ENCODE measurements around the gene SMCO2.

The SMCO2 gene

DNA sequence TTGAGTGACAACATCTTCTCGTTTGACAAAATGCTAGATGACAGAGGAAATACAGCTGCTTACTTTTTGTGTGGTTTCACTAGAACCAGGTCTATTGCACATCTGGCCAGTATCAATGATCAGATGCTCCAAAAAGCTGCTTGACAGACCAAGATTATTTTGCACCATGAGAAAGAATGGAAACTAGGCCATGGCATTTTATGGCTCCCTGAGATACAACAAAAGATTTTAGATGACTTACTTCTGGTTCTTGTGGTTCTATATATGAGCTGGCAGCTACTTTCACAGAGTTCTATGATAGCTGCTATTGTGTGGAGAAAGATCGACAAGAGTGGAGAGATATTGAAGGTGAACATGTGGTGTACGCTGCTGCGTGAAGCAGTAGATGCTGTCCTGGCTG lies 51.6 kb downstream of the SMCO2 start:
- DNase-seq (ENCODE audit: low read depth in 3 of 3, low spot score in 1 of 3) = no peak

- DNase-seq (ENCODE audit: low read depth in 3 of 3, low spot score in 1 of 3) = no peak
Observed at GRCh38 chr12:27498761-27499160, 52.2 kb downstream of the SMCO2 start.

- no peak for DNase-seq (ENCODE audit: low read depth in 3 of 3, low spot score in 1 of 3)
Observed at GRCh38 chr12:27499377-27499776, 52.8 kb downstream of the SMCO2 start.

GRCh38 chr12:27500546-27500945 lies 54.0 kb downstream of the SMCO2 start:
- DNase-seq (ENCODE audit: low read depth in 3 of 3, low spot score in 1 of 3) = no peak

DNA sequence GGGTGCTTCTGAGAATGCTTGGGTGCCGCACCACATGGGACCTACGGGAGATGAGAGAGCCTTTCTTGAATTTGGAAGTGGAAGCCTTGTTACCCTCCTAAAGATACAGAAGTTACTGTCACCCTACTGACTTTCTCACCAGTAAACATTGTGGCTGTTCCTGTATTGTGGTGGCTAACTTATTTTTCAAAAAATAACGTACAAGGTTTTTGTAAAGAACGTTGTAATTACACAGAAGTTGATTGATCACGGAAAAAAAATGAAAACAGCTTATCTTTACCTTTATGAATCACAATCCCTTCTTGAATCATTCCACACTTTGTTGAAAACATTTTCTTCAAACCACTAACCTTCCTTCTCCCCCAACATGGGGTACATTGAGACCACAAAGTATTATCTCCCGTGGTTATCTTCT lies 55.5 kb downstream of the SMCO2 start:
- no peak for DNase-seq (ENCODE audit: low read depth in 3 of 3, low spot score in 1 of 3)

DNA sequence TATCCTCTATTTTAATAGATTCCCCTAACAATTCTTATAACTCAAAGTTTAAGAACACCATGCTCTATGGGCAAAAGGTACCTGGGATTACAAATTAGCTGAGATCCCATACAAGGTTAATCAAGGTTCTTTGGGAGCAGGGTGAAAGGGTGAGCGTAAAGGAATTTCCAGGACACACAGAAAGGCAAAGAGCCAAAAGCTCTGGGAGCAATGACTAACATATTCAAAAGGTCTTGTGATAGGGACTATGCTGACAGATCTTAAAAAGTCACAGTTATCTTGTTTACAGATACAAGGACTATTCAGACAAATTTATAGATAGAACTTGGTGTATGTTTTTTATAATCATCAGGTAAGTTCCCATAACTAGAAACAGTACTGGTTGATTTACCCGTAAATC lies 58.0 kb downstream of the SMCO2 start:
- DNase-seq (ENCODE audit: low read depth in 3 of 3, low spot score in 1 of 3) = no peak

DNA sequence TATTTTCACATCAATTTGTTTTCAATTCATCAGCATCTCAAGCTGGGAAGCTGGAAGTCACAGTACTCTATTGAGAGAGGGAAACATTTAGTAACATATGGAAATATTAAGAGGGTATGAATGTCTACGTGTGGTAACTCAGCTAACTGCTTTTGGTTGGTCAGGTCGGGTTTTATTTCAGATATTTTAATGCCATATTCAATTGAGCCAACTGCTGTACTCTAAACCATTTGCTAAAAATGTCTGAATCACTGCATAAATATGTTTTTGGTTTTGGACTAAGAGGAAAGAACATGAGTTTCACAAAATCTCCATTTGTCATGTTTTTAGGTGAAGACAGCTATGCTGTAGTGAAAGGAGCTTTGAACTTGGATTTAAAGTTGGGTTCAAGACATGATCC lies 58.6 kb downstream of the SMCO2 start:
- DNase-seq (ENCODE audit: low read depth in 3 of 3, low spot score in 1 of 3) = no peak

DNA sequence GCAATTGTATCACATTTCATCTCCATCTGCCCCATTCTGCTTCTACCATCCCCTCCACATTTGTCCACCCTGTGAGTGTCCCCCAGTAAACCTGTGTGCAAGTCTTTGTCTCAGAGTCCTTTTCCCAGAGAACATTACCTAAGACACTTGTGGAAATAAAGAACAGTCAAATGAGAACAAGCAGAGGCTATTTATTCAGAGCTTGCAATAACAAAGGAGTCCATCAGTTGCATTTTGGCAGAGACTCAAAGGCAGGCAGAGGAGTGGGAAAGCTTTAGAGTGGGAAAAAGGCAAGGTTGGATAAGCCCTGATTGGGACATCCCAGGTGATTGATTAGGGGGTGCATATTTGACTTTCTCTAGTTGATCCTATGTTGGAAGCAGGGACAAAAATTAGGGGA lies 59.2 kb downstream of the SMCO2 start:
- DNase-seq (ENCODE audit: low read depth in 3 of 3, low spot score in 1 of 3) = no peak

DNA sequence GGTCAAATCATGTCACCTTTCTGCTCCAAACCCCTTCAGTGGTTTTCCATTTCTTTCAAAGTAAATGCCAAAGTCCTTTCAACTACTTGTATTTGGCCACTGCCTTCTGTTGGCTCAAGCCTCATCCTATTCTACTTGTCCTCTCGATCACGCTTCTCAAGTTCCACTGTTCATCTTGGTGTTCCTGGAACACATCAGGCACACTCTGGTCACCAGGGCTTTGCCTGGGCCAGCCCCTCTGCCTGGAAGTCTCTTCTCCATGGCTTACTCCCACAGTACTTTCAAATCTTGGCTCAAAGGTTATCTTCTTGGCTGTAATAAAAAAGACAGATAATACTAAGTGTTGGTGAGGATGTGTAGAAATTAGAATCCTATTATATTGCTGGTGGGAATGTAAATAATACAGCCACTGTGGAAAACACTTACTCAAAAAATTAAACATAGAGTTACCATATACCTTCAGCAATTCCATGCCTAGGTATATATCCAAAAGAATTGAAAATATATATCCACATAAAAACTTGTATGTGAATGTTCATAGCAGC lies 60.2 kb downstream of the SMCO2 start:
- DNase-seq (ENCODE audit: low read depth in 3 of 3, low spot score in 1 of 3) = no peak

DNA sequence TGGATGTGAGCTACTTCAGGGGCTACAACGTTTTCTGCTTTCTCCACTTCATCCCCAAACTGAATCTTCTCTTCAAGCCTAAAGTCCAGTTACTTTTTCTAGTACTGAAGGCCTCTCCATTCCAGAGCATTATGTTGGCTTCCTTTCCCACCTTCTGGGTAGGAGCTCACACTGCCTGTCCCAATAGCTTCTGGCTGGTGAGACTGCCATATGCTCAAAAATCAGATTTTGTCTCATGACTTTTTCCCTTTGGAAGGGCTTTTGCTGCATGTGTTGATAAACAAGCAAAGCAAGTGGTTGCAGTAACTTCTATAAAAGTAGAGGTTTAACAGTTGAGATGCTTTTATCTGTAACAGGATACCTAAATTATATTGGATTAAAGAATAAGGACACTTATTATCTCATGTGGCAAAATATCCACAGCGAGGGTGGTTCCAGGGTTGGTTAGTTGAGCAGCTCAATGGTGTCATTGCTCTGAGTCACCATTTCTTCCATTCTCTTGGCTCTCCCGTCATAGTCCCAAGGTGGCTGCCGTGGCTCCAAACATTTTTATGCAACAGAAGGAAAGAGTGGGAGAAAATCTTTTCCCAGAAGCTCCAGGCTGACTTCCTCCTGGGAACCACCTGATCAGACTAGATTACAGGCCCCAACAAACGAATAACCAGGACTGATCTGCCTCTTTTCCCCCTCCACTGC lies 62.3 kb downstream of the SMCO2 start:
- DNase-seq (ENCODE audit: low read depth in 3 of 3, low spot score in 1 of 3) = no peak

- no peak for DNase-seq (ENCODE audit: low read depth in 3 of 3, low spot score in 1 of 3)
Observed at GRCh38 chr12:27511031-27511722, 64.6 kb downstream of the SMCO2 start.

GRCh38 chr12:27511723-27512045 lies 65.1 kb downstream of the SMCO2 start:
- no peak for DNase-seq (ENCODE audit: low read depth in 3 of 3, low spot score in 1 of 3)

- DNase-seq (ENCODE audit: low read depth in 3 of 3, low spot score in 1 of 3) = no peak
Observed at GRCh38 chr12:27513155-27513824, 66.8 kb downstream of the SMCO2 start.

DNA sequence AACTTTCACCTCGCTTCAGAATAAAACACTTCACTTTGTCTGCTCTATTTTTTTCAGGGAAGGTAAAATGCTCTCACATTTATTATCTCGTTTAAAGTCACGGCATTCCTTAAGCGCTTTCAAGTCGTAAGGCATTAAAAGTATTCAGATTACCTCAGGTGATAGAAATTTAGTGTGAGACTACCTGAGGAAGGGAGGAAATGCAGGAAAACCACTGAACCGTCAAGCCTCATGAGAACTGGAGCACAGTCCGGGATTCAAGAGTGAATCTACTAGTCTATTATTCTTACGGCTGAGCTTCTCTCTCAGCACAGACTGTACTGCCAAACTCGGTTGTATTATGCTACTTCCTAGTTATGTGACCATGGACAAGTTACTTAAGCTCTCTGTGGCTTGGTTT lies 69.1 kb downstream of the SMCO2 start:
- no peak for DNase-seq (ENCODE audit: low read depth in 3 of 3, low spot score in 1 of 3)

DNA sequence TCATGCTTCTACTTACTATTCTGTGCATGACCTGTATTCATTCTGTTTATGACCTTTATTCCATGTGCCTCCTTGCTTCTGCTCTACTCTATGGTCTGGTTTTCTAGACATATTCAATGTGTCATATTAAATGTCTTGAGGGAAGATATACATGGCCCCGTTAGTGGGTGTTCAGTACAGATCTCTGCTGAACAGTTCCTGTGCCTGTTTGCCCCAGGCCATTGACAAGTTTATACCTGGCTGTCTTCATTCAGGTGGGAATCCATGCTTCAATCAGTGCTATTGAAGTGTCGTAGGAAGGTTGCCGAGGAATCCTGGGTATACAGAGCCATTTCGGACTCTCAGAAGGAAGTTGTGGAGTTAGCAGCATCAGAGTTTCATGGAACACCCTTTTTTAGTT lies 70.1 kb downstream of the SMCO2 start:
- DNase-seq (ENCODE audit: low read depth in 3 of 3, low spot score in 1 of 3) = no peak

DNA sequence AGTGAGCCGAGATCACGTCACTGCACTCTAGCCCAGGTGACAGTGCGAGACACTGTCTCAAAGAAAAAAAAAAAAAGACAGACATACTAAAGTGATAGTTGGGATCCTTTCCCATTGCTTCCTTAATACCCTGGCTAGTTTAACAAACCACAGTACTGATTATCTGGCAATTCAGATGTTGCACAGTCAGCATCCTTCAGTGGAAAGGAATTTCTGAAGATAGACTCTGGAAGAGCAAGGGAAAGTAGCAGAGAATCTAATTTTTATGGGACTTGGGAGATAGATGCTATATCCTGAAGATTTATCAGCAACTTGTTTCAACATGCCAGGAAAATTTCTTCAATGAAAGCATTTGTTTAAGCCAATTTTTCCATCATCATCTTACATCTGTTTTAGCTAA lies 71.0 kb downstream of the SMCO2 start:
- DNase-seq (ENCODE audit: low read depth in 3 of 3, low spot score in 1 of 3) = no peak

DNA sequence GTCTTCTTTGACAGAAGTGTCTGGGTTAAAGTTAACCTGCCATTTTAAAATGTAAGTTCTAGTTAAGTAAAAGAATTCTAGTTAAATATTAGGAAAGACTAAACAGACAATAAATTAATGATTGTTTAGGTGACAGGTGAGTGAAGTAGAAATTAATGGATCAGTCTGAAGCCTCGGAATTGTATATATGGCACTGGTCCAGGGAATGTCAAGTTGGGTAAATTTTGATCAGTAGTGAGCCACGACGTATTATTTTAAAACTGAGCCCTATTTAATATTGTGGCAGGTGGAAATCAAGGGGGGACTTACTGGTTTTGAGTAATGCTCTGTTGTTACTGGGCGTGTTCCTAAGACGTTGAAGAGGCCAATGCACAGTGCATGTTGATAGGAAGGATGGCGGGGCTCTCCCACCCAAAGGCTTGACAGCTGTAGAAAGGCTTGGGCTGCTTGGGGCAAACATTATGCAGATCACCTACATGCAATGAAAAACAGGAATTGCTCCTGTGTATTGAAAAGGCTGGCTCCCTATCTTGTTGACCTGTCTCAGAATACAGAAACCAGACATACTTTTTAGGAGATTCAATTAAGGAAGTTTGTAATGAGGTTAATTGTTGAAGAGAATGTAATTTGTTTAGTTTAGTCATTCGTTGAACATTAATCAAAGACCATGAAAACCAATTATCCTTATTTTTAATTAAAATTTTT lies 71.6 kb downstream of the SMCO2 start:
- no peak for DNase-seq (ENCODE audit: low read depth in 3 of 3, low spot score in 1 of 3)

DNA sequence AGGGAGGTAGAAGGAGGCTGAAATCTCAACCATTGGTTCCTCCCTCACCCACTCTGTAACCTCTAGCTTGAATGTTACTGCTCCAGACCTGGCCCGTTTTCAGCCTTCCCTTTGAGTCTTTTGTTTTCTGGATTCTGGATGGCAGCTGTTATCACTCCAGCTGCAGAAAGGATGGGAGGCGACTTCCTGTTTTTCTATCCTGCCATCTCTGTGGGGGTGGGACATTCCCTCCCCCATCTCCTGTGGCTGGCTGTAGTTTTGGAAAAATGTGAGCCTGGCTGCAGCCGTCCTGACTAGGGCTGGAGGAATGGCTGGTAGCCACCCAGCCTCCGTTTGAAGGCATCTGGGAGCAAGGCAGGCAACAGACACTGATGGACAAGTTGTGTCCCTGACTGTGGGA lies 74.5 kb downstream of the SMCO2 start:
- no peak for DNase-seq (ENCODE audit: low read depth in 3 of 3, low spot score in 1 of 3)

DNA sequence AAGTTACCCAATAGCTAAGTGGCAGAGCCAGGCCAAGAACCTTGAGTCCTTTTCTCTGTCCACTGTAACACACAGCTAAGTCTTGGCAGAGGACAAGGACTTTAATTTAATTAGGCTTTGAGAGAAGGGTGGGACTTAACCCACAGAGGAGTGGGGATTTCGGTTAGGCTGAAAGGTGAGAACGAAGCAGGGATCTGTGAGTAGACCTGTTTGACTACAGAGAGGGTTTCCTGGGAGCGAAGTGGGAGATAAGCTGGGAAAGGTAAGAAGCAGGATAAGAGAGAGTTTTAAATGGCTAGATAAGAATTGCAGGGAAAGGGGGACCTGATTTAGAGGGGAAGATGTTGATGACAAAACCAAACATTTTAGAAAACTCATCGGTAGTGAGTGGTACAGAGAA lies 75.4 kb downstream of the SMCO2 start:
- no peak for DNase-seq (ENCODE audit: low read depth in 3 of 3, low spot score in 1 of 3)

- no peak for DNase-seq (ENCODE audit: low read depth in 3 of 3, low spot score in 1 of 3)
Observed at GRCh38 chr12:27523305-27523641, 76.7 kb downstream of the SMCO2 start.

DNA sequence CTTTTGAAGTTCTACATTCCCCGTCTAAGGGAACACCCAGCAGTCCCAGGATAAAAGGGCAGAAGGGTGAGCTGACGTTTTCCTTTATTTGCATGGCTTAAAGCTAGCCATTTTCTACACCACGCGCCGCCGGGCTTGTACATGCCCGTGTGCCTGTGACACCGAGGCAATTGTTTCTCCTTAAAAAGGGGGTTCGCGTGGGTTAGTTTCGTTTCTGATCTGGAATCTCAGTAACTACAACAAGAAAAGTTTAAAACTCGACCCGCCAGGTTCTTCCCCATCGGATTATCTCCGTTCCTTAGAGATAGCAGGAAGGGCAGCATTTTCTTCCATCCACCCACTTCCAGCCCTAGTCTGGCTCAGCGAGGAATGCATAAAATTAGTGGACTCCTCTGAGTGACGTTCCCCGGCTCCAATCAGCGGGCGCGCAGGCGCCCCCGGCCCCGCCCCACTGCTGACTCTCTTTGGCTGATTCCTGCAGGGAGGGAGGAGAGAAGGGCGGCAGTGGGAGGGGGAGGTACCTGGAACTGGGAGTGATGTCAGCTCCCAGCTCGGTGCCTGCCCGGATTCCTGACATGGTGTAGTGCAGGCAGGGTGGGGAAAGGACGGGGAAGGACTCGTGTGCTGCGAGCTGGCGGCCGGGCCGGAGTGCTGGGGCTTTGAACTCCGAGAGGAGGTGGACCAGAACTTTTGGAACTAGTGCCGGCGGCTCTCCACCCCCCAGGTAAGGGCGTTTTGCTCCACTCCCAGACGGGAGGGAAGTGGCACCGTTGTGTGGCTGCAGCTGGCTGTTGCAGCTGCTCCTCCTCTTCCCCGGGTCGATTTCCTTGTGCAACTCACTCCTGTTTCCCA lies 77.3 kb downstream of the SMCO2 start, which contains the start of gene PPFIBP1:
Gene PPFIBP1, plus strand, starts transcription at position 565 of the 852 bp plus-strand sequence. CDS start 109,191 bp downstream, outside the sequence.
- DNase-seq (ENCODE audit: low read depth in 3 of 3, low spot score in 1 of 3) = peak; percentile 90 to 100 (median 98)

All from stimulated activated CD4-positive, alpha-beta T cell treated with anti-CD3 and anti-CD28 coated beads, TNF-alpha, amount 100 ng/mL, for 1 hour (primary cell).